ENCODE results near the gene ZNF628. TPM values are rescaled to one million over a fixed set of nuclear protein-coding genes. Genes with fewer than 3 reads are reported as not detected.

The ZNF628 gene
- total and polyA plus RNA-seq, 2 of the 8 experiments (the other 6 are each of a cell fraction or from before 2014, with no cell fraction given): 1.7 to 10.8 TPM

DNA sequence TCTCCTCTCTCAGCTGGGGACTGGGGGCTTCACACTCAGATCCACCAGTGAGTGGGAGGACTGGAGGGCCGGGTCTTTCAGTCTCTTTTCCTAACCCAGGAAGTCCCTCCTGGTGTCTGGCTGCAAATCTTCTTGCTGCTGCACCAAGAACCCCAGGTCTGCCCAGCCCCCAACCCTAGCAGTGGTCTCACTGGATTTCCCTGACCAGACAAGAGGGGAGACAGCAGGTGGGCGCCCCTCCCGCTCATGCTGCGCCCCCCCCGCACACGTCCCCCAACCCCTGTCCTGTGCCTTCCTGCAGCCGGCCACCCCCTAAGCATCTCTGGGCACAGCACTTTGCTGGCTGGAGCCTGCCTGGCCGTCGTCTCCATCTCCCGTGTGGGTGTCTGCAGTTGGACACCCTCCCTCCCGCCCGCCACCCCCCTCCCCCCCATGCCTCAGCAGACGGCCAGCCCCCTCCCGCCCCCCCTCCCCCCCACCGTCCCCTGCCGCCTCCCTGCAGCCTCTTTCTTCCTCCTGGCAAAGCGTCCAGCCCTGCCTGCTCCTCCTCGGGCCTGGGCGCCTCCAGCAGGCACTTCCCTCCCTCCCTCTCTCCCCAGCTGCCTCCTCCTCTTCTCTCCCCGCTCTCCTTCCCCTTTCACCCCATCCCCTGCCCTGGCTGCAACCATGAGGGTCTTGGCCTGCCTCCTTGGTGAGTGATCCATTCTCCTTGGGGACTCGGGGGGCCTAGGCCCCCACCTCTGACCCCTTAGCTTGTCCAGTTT, 11.7 kb downstream of the ZNF628 start, which contains the start of gene SSC5D:
Gene SSC5D, plus strand, starts transcription at position 513 of the 764 bp plus-strand sequence. Its CDS starts 154 bp downstream, at position 667.
- H2AFZ ChIP-seq (ENCODE audit: low read length): no peak within 1 kb of the TSS
- no peaks in the 10 kb centered on the region; a peak in 2 of 7 replicates for H3K27me3 ChIP-seq (replicated peaks in 1 of 4; ENCODE audit: control insufficient read depth in 3 of 4, extremely low read depth in 1 of 4, insufficient read depth in 3 of 4, low read length in 3 of 4)
- H2BK12ac ChIP-seq (ENCODE audit: low read depth, low read length): peak within 1 kb of the TSS; percentile 50; the same call in 1 of the 2 replicates
- peak within 1 kb of the TSS in 3 of 4 experiments; percentile 21 to 57 (median 26); a peak in 7 of 8 replicates for H3K4me3 ChIP-seq (ENCODE audit: extremely low read depth in 1 of 4, insufficient read depth in 2 of 4, low read depth in 3 of 4, low read length in 4 of 4)
- no peaks in the 10 kb centered on the region for H3K9me3 ChIP-seq (ENCODE audit: insufficient read depth in 2 of 2, low read depth in 1 of 2, low read length in 1 of 2)
- CTCF ChIA-PET (ENCODE audit: partially characterized antibody): interaction anchor here (0.8 to 3.3 kb wide), 6 partner anchors 14 to 35 kb away, joined by 3 to 28 read pairs (median 4); no protein-coding TSS in a partner anchor
- peaks cover 4% of the 10 kb centered on the region; the same call in 1 of the 2 replicates for H3K79me1 ChIP-seq (ENCODE audit: low read depth, low read length)
- peak within 1 kb of the TSS; percentile 71; the same call in 1 of the 2 replicates for H2BK5ac ChIP-seq (ENCODE audit: low read depth, low read length)
- peaks cover 0 to 5% of the 10 kb centered on the region in 2 experiments; a peak in 1 of 4 replicates for H3K79me2 ChIP-seq (ENCODE audit: control insufficient read depth in 1 of 2, insufficient read depth in 2 of 2, low read length in 2 of 2)
- H3K36me3 ChIP-seq (ENCODE audit: control insufficient read depth in 2 of 4, insufficient read depth in 4 of 4, low read length in 3 of 4): peaks cover 0 to 3% (median 0%) of the 10 kb centered on the region in 4 experiments; a peak in 1 of 8 replicates
- H2BK120ac ChIP-seq (replicated peaks; ENCODE audit: low read depth, low read length): no peak within 1 kb of the TSS
- H3K4me1 ChIP-seq (replicated peaks in 1 of 4; ENCODE audit: control insufficient read depth in 3 of 4, insufficient read depth in 4 of 4, low read length in 3 of 4): peaks cover 0 to 49% (median 30%) of the 10 kb centered on the region in 4 experiments; a peak in 6 of 7 replicates
- H2AK5ac ChIP-seq (ENCODE audit: low read depth, low read length): no peak within 1 kb of the TSS
- WGBS, 2 experiments (ENCODE audit: extremely low coverage in 1 of 2, insufficient coverage in 1 of 2, insufficient read length in 1 of 2, insufficient replicate concordance in 2 of 2, low coverage in 1 of 2, low lambda C conversion rate in 2 of 2, missing lambda C conversion rate in 1 of 2): 19% methylated on average over 4 of the region's 21 CpGs; no CpG with 5 or more reads in 1 of the 2 experiments
- no peak within 1 kb of the TSS for H3K27ac ChIP-seq (ENCODE audit: low read depth, low read length)
- H3K14ac ChIP-seq (ENCODE audit: insufficient read length): no peak within 1 kb of the TSS
- POLR2A ChIA-PET (ENCODE audit: partially characterized antibody): interaction anchor here (0.5 to 7.5 kb wide), 10 partner anchors 10 to 370 kb away, joined by 3 to 57 read pairs (median 3); partner anchors contain the start of gene ZNF628
- H3K56ac ChIP-seq (replicated peaks; ENCODE audit: insufficient read length, low read depth, low read length): peak within 1 kb of the TSS; percentile 67
- H3K4ac ChIP-seq (replicated peaks; ENCODE audit: insufficient read length, low read depth, low read length): peak within 1 kb of the TSS; percentile 94
- peak within 1 kb of the TSS; percentile 81 for H4K91ac ChIP-seq (replicated peaks; ENCODE audit: insufficient read length, low read length)
- H3K23ac ChIP-seq (ENCODE audit: insufficient read length): no peak within 1 kb of the TSS
- peaks cover 11% of the 10 kb centered on the region for H3K23me2 ChIP-seq (ENCODE audit: low read depth, low read length)
- H4K20me1 ChIP-seq (replicated peaks in 1 of 2; ENCODE audit: control insufficient read depth in 1 of 2, insufficient read depth in 2 of 2, low read length in 2 of 2): peaks cover 0 to 4% of the 10 kb centered on the region in 2 experiments
- no peak for FAIRE-seq
- peak in 1 of 2 experiments; percentile 75 for DNase-seq (ENCODE audit: low read depth in 1 of 2, low spot score in 2 of 2)
- H2BK15ac ChIP-seq (ENCODE audit: low read length): no peak within 1 kb of the TSS
- H3K18ac ChIP-seq (ENCODE audit: extremely low read depth, low read length): peak within 1 kb of the TSS; percentile 78
- H3K4me2 ChIP-seq (ENCODE audit: insufficient read depth in 1 of 2, low read depth in 2 of 2, low read length in 2 of 2): peak within 1 kb of the TSS; percentile 53 to 75
- H4K8ac ChIP-seq (ENCODE audit: extremely low read depth, insufficient read depth, low read length): peak within 1 kb of the TSS; percentile 86
- H4K5ac ChIP-seq (ENCODE audit: insufficient read length, low read depth, low read length): no peak within 1 kb of the TSS
- peak within 1 kb of the TSS; percentile 18; the same call in 1 of the 2 replicates for H2BK20ac ChIP-seq (ENCODE audit: low read length)
- H3K9ac ChIP-seq (replicated peaks in 1 of 4; ENCODE audit: extremely low read depth in 1 of 4, low read depth in 3 of 4, low read length in 3 of 4): no peak within 1 kb of the TSS
- TF ChIP-seq SIN3A (conservative IDR thresholded peaks at IDR 0.05 in 1 of 2, IDR thresholded peaks at IDR 0.05 in 1 of 2; ENCODE audit: low read depth in 1 of 2, low read length in 2 of 2): 0 out of 4 replicates have a peak, but pooled peaks of 1 of the 2 experiments have one; percentile 15
- TF ChIP-seq KDM1A (IDR thresholded peaks at IDR 0.05; ENCODE audit: borderline replicate concordance, low read length): peak; percentile 91
- no peak for TF ChIP-seq POLR2AphosphoS5 (IDR thresholded peaks at IDR 0.05; ENCODE audit: low read depth, low read length)
- TF ChIP-seq CHD2 (IDR thresholded peaks at IDR 0.05; ENCODE audit: low read length): no peak
- TF ChIP-seq, protein P1, sequence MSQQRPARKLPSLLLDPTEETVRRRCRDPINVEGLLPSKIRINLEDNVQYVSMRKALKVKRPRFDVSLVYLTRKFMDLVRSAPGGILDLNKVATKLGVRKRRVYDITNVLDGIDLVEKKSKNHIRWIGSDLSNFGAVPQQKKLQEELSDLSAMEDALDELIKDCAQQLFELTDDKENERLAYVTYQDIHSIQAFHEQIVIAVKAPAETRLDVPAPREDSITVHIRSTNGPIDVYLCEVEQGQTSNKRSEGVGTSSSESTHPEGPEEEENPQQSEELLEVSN (IDR thresholded peaks at IDR 0.05): no peak
- no peak for TF ChIP-seq JUND (IDR thresholded peaks at IDR 0.05; ENCODE audit: low read length)
- 0 out of 4 replicates have a peak, but pooled peaks of 1 of the 2 experiments have one; percentile 30 for TF ChIP-seq HDAC2 (IDR thresholded peaks at IDR 0.05; ENCODE audit: borderline replicate concordance in 1 of 2, low read depth in 2 of 2, low read length in 2 of 2)
- TF ChIP-seq, protein P2, sequence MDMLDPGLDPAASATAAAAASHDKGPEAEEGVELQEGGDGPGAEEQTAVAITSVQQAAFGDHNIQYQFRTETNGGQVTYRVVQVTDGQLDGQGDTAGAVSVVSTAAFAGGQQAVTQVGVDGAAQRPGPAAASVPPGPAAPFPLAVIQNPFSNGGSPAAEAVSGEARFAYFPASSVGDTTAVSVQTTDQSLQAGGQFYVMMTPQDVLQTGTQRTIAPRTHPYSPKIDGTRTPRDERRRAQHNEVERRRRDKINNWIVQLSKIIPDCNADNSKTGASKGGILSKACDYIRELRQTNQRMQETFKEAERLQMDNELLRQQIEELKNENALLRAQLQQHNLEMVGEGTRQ (IDR thresholded peaks at IDR 0.05; ENCODE audit: low read length): no peak
